ENCODE results near the gene VMP1. TPM values are rescaled to one million over a fixed set of nuclear protein-coding genes. Genes with fewer than 3 reads are reported as not detected.
"Not testable (repeated sequence)": the region's sequence is repeated elsewhere in the genome, so short reads cannot be mapped to it uniquely, and the experiment has no call there.

The VMP1 gene
- polyA plus RNA-seq, 2 of the 4 experiments (the other 2 are of a cell fraction): 395 to 726 TPM

- TF ChIP-seq, protein P1, sequence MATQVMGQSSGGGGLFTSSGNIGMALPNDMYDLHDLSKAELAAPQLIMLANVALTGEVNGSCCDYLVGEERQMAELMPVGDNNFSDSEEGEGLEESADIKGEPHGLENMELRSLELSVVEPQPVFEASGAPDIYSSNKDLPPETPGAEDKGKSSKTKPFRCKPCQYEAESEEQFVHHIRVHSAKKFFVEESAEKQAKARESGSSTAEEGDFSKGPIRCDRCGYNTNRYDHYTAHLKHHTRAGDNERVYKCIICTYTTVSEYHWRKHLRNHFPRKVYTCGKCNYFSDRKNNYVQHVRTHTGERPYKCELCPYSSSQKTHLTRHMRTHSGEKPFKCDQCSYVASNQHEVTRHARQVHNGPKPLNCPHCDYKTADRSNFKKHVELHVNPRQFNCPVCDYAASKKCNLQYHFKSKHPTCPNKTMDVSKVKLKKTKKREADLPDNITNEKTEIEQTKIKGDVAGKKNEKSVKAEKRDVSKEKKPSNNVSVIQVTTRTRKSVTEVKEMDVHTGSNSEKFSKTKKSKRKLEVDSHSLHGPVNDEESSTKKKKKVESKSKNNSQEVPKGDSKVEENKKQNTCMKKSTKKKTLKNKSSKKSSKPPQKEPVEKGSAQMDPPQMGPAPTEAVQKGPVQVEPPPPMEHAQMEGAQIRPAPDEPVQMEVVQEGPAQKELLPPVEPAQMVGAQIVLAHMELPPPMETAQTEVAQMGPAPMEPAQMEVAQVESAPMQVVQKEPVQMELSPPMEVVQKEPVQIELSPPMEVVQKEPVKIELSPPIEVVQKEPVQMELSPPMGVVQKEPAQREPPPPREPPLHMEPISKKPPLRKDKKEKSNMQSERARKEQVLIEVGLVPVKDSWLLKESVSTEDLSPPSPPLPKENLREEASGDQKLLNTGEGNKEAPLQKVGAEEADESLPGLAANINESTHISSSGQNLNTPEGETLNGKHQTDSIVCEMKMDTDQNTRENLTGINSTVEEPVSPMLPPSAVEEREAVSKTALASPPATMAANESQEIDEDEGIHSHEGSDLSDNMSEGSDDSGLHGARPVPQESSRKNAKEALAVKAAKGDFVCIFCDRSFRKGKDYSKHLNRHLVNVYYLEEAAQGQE (IDR thresholded peaks at IDR 0.05): peak; percentile 19; the same call in 1 of the 2 replicates
- TF ChIP-seq, protein P2, sequence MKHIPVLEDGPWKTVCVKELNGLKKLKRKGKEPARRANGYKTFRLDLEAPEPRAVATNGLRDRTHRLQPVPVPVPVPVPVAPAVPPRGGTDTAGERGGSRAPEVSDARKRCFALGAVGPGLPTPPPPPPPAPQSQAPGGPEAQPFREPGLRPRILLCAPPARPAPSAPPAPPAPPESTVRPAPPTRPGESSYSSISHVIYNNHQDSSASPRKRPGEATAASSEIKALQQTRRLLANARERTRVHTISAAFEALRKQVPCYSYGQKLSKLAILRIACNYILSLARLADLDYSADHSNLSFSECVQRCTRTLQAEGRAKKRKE (CRISPR knock-in tag; IDR thresholded peaks at IDR 0.05; ENCODE audit: low read depth): peak; percentile 84
- TF ChIP-seq USF2 (IDR thresholded peaks at IDR 0.05) (no peak), POLR2A (IDR thresholded peaks at IDR 0.05; ENCODE audit: low read length) (no peak), MYC (IDR thresholded peaks at IDR 0.05; ENCODE audit: borderline replicate concordance, low read length) (0 out of 2 replicates have a peak, but pooled peaks have one; percentile 24)
- TF ChIP-seq, protein P3, sequence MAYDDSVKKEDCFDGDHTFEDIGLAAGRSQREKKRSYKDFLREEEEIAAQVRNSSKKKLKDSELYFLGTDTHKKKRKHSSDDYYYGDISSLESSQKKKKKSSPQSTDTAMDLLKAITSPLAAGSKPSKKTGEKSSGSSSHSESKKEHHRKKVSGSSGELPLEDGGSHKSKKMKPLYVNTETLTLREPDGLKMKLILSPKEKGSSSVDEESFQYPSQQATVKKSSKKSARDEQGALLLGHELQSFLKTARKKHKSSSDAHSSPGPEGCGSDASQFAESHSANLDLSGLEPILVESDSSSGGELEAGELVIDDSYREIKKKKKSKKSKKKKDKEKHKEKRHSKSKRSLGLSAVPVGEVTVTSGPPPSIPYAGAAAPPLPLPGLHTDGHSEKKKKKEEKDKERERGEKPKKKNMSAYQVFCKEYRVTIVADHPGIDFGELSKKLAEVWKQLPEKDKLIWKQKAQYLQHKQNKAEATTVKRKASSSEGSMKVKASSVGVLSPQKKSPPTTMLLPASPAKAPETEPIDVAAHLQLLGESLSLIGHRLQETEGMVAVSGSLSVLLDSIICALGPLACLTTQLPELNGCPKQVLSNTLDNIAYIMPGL (CRISPR knock-in tag; IDR thresholded peaks at IDR 0.05; ENCODE audit: borderline replicate concordance): 0 out of 2 replicates have a peak, but pooled peaks have one; percentile 66
Measured at GRCh38 chr17:59791603-59792457, 84.4 kb downstream of the VMP1 start (continued).

GRCh38 chr17:59792458-59792823 lies 85.0 kb downstream of the VMP1 start:
- H3K9me3 ChIP-seq; DNase-seq (ENCODE audit: low read depth in 1 of 2, low spot score in 1 of 2); ATAC-seq; H3K4me3 ChIP-seq; FAIRE-seq: not testable (repeated sequence)
- 70% methylated on average over 10 of the region's 10 CpGs for WGBS (ENCODE audit: missing lambda C conversion rate)
- 0 out of 3 replicates have a peak overlapping the region, but pooled peaks have one; percentile 9 for H3K4me2 ChIP-seq
- peaks cover 67% of the 10 kb centered on the region for H3K4me1 ChIP-seq
- ChIA-PET CTCF (interaction anchor here (0.6 to 1.7 kb wide), 3 partner anchors 23 to 48 kb away, joined by 3 to 5 read pairs (median 3); no protein-coding TSS in a partner anchor), POLR2A (interaction anchor here (1.0 to 1.5 kb wide), 7 partner anchors 37 to 53 kb away, joined by 3 to 31 read pairs (median 13); no protein-coding TSS in a partner anchor)
- H3K27ac ChIP-seq: peak overlapping the region; percentile 94 to 98
- TF ChIP-seq, protein P2 (CRISPR knock-in tag; IDR thresholded peaks at IDR 0.05; ENCODE audit: low read depth): peak; percentile 93; the same call in 1 of the 2 replicates
- TF ChIP-seq TFCP2L1 (CRISPR knock-in tag; IDR thresholded peaks at IDR 0.05) (peak; percentile 73; the same call in 1 of the 2 replicates), TP53 (CRISPR knock-in tag; IDR thresholded peaks at IDR 0.05) (0 out of 2 replicates have a peak, but pooled peaks have one; percentile 22), HOXB13 (CRISPR knock-in tag; IDR thresholded peaks at IDR 0.05; ENCODE audit: low read depth) (peak; percentile 82; the same call in 1 of the 2 replicates), RARB (CRISPR knock-in tag; IDR thresholded peaks at IDR 0.05) (peak; percentile 60; the same call in 1 of the 2 replicates), EHF (CRISPR knock-in tag; IDR thresholded peaks at IDR 0.05) (peak; percentile 81)
- TF ChIP-seq, protein P4, sequence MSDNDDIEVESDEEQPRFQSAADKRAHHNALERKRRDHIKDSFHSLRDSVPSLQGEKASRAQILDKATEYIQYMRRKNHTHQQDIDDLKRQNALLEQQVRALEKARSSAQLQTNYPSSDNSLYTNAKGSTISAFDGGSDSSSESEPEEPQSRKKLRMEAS (IDR thresholded peaks at IDR 0.05): peak; percentile 7; the same call in 1 of the 2 replicates
- TF ChIP-seq, protein P3 (CRISPR knock-in tag; IDR thresholded peaks at IDR 0.05; ENCODE audit: borderline replicate concordance): peak; percentile 49; the same call in 1 of the 2 replicates
